Mesenchymal stem cell (in vitro differentiated cells and primary cell): Measurements from ENCODE around the gene MEX3D.
A peak's percentile ranks its signal among the peaks of the same experiment; 100 is the strongest.

ENCODE experiments used
- DNase-seq: peaks from one replicate; pipeline ENCODE4 v3.0.0-alpha.2; 2013
- H2AFZ ChIP-seq: one replicate; pipeline ENCODE4 v1.6.1; 2013; ENCODE audit warnings: low read depth, mild to moderate bottlenecking, control low read depth, inconsistent platforms, low read length, moderate library complexity
- H2AK5ac ChIP-seq: 2 replicates; pipeline ENCODE4 v1.6.1; 2013; ENCODE audit warnings: low read length, moderate library complexity, mild to moderate bottlenecking, inconsistent platforms; ENCODE audit not compliant: severe bottlenecking
- H2BK120ac ChIP-seq: one replicate; pipeline ENCODE4 v1.6.1; 2013; ENCODE audit warnings: low read depth, mild to moderate bottlenecking, inconsistent platforms, low read length, moderate library complexity
- H2BK12ac ChIP-seq, 2 experiments: one replicate each; pipeline ENCODE4 v1.6.1; 2013; ENCODE audit warnings: inconsistent platforms in 2 of 2, low read length in 2 of 2, mild to moderate bottlenecking in 2 of 2, moderate library complexity in 2 of 2, control low read depth in 1 of 2
- H2BK15ac ChIP-seq: one replicate; pipeline ENCODE4 v1.6.1; 2013; ENCODE audit warnings: mild to moderate bottlenecking, low read depth, inconsistent platforms; ENCODE audit not compliant: poor library complexity, severe bottlenecking
- H2BK5ac ChIP-seq: 2 replicates; pipeline ENCODE4 v1.6.1; 2013; ENCODE audit warnings: low read depth, mild to moderate bottlenecking, low read length, control low read depth, inconsistent platforms; ENCODE audit not compliant: poor library complexity, severe bottlenecking
- H3K14ac ChIP-seq, 2 experiments: one replicate each; pipeline ENCODE4 v1.6.1; 2013; ENCODE audit warnings: inconsistent platforms in 2 of 2, low read length in 2 of 2, control low read depth in 1 of 2, mild to moderate bottlenecking in 1 of 2, moderate library complexity in 1 of 2
- H3K18ac ChIP-seq, 2 experiments: one replicate each; pipeline ENCODE4 v1.6.1; 2013; ENCODE audit warnings: inconsistent platforms in 2 of 2, low read length in 2 of 2, control low read depth in 1 of 2, low read depth in 1 of 2, mild to moderate bottlenecking in 1 of 2
- H3K23ac ChIP-seq, 2 experiments: one replicate each; pipeline ENCODE4 v1.6.1; 2013; ENCODE audit warnings: inconsistent platforms in 2 of 2, low read length in 2 of 2, mild to moderate bottlenecking in 2 of 2, moderate library complexity in 2 of 2, control low read depth in 1 of 2
- H3K27ac ChIP-seq: 2 replicates; pipeline ENCODE4 v1.5.1; 2013; ENCODE audit warnings: mild to moderate bottlenecking, moderate library complexity, low read length, control low read depth, inconsistent platforms; ENCODE audit not compliant: poor library complexity, severe bottlenecking
- H3K27me3 ChIP-seq, 2 experiments: 2 replicates each; pipeline versions ENCODE4 v1.6.1 to v1.7.0; 2013; ENCODE audit warnings: low read length in 2 of 2, mild to moderate bottlenecking in 2 of 2, moderate library complexity in 2 of 2, control low read depth in 1 of 2, inconsistent platforms in 1 of 2; ENCODE audit not compliant: control insufficient read depth in 1 of 2, insufficient read depth in 1 of 2
- H3K36me3 ChIP-seq, 2 experiments: 2 replicates each; pipeline versions ENCODE4 v1.6.1 to v1.7.0; 2013; ENCODE audit warnings: low read length in 2 of 2, control low read depth in 1 of 2, inconsistent platforms in 1 of 2, low read depth in 1 of 2, mild to moderate bottlenecking in 1 of 2; ENCODE audit not compliant: insufficient read depth in 2 of 2, control insufficient read depth in 1 of 2
- H3K4ac ChIP-seq, 2 experiments: one replicate each; pipeline ENCODE4 v1.6.1; 2013; ENCODE audit warnings: inconsistent platforms in 2 of 2, low read length in 2 of 2, mild to moderate bottlenecking in 2 of 2, moderate library complexity in 2 of 2, control low read depth in 1 of 2, low read depth in 1 of 2
- H3K4me1 ChIP-seq: 2 replicates; pipeline ENCODE4 v1.6.1; 2013; ENCODE audit warnings: low read depth, low read length, control low read depth; ENCODE audit not compliant: control insufficient read depth, insufficient read depth
- H3K4me2 ChIP-seq: 2 replicates; pipeline ENCODE4 v1.6.1; 2013; ENCODE audit warnings: low read length, mild to moderate bottlenecking, inconsistent platforms; ENCODE audit not compliant: poor library complexity, severe bottlenecking
- H3K4me3 ChIP-seq, 2 experiments: 2 replicates each; pipeline versions ENCODE4 v1.5.1 to v1.7.0; 2013; ENCODE audit warnings: low read length in 2 of 2, mild to moderate bottlenecking in 2 of 2, control low read depth in 1 of 2, low read depth in 1 of 2; ENCODE audit not compliant: insufficient read depth in 1 of 2
- H3K79me1 ChIP-seq: replicated peaks from 2 replicates; pipeline ENCODE4 v1.6.1; 2013; ENCODE audit warnings: mild to moderate bottlenecking, control low read depth, low read length, inconsistent platforms; ENCODE audit not compliant: poor library complexity, severe bottlenecking
- H3K9ac ChIP-seq: 2 replicates; pipeline ENCODE4 v1.7.0; 2013; ENCODE audit warnings: mild to moderate bottlenecking, low read length, moderate library complexity
- H3K9me3 ChIP-seq: 2 replicates; pipeline ENCODE4 v1.7.0; 2013; ENCODE audit warnings: mild to moderate bottlenecking, low read length; ENCODE audit not compliant: control insufficient read depth
- H4K8ac ChIP-seq: one replicate; pipeline ENCODE4 v1.6.1; 2013; ENCODE audit warnings: inconsistent platforms, mild to moderate bottlenecking, low read length, moderate library complexity
- H4K91ac ChIP-seq: one replicate; pipeline ENCODE4 v1.6.1; 2013; ENCODE audit warnings: mild to moderate bottlenecking, low read length, inconsistent platforms
- whole genome bisulfite sequencing: methylation state at CpG from one replicate; pipeline ENCODE4 v1.1.7; 2013; ENCODE audit warnings: mixed read lengths; 5-methylcytosine and 5-hydroxymethylcytosine counted together

The MEX3D gene

GRCh38 chr19:1510442-1510806, 57.7 kb downstream of the MEX3D start:
- no peak overlapping the region for H3K4me3 ChIP-seq
- H4K8ac ChIP-seq, result no peak overlapping the region
- H3K18ac ChIP-seq, result no peak overlapping the region
- H2BK5ac ChIP-seq, result no peak overlapping the region
- DNase-seq, result no peak
- no peak overlapping the region for H3K23ac ChIP-seq
- H4K91ac ChIP-seq, result peak overlapping the region; percentile 57
- no peak overlapping the region for H3K9ac ChIP-seq
- H3K4me2 ChIP-seq, result no peak overlapping the region
- no peak overlapping the region for H3K4ac ChIP-seq
- no peak overlapping the region for H2BK15ac ChIP-seq
- no peaks in the 10 kb centered on the region for H3K9me3 ChIP-seq
- H2AK5ac ChIP-seq, result no peak overlapping the region
- peaks cover 0 to 42% of the 10 kb centered on the region in 2 experiments for H3K27me3 ChIP-seq
- H3K27ac ChIP-seq, result no peak overlapping the region
- H3K14ac ChIP-seq, result no peak overlapping the region
- no peak overlapping the region for H2AFZ ChIP-seq
- H2BK120ac ChIP-seq, result no peak overlapping the region
- peaks cover 8% of the 10 kb centered on the region for H3K79me1 ChIP-seq
- H3K36me3 ChIP-seq, result peaks cover 0 to 15% of the 10 kb centered on the region in 2 experiments
- H2BK12ac ChIP-seq, result no peak overlapping the region
- 53% methylated on average over 24 of the region's 25 CpGs for WGBS
- H3K4me1 ChIP-seq, result peaks cover 33% of the 10 kb centered on the region

- Histone ChIP-seq H2BK5ac (no peak overlapping the region), H2AFZ (no peak overlapping the region), H2AK5ac (no peak overlapping the region), H3K4ac (no peak overlapping the region), H3K4me2 (no peak overlapping the region), H3K27ac (no peak overlapping the region), H4K8ac (no peak overlapping the region), H3K4me1 (peaks cover 33% of the 10 kb centered on the region), H3K27me3 (peaks cover 0 to 42% of the 10 kb centered on the region in 2 experiments), H2BK12ac (peak overlapping the region in 1 of 2 experiments; percentile 38), H4K91ac (no peak overlapping the region), H3K18ac (no peak overlapping the region), H3K9me3 (no peaks in the 10 kb centered on the region), H3K14ac (no peak overlapping the region), H3K36me3 (peaks cover 0 to 15% of the 10 kb centered on the region in 2 experiments), H3K9ac (no peak overlapping the region), H3K23ac (no peak overlapping the region), H3K79me1 (peaks cover 8% of the 10 kb centered on the region), H3K4me3 (no peak overlapping the region), H2BK120ac (no peak overlapping the region), H2BK15ac (no peak overlapping the region)
- WGBS, result 79% methylated on average over 11 of the region's 11 CpGs
- no peak for DNase-seq
These were observed 58.3 kb downstream of the MEX3D start for GRCh38 chr19:1509602-1510441.

GRCh38 chr19:1508507-1508856, 59.6 kb downstream of the MEX3D start:
- no peak overlapping the region for H2AK5ac ChIP-seq
- H4K91ac ChIP-seq, result no peak overlapping the region
- no peak overlapping the region for H3K9ac ChIP-seq
- H3K36me3 ChIP-seq, result peaks cover 0 to 15% of the 10 kb centered on the region in 2 experiments
- peaks cover 9 to 44% of the 10 kb centered on the region in 2 experiments for H3K27me3 ChIP-seq
- no peak overlapping the region for H3K27ac ChIP-seq
- H3K4me2 ChIP-seq, result peak overlapping the region; percentile 29
- H2AFZ ChIP-seq, result no peak overlapping the region
- H3K23ac ChIP-seq, result peak overlapping the region in 1 of 2 experiments; percentile 61
- no peak for DNase-seq
- H2BK12ac ChIP-seq, result peak overlapping the region in 1 of 2 experiments; percentile 13
- peak overlapping the region in 1 of 2 experiments; percentile 89 for H3K18ac ChIP-seq
- no peaks in the 10 kb centered on the region for H3K9me3 ChIP-seq
- peaks cover 8% of the 10 kb centered on the region for H3K79me1 ChIP-seq
- peaks cover 28% of the 10 kb centered on the region for H3K4me1 ChIP-seq
- peak overlapping the region; percentile 16 to 61 for H3K4me3 ChIP-seq
- no peak overlapping the region for H2BK5ac ChIP-seq
- peak overlapping the region; percentile 8 for H4K8ac ChIP-seq
- no peak overlapping the region for H2BK120ac ChIP-seq
- peak overlapping the region in 1 of 2 experiments; percentile 29 for H3K4ac ChIP-seq
- 47% methylated on average over 10 of the region's 12 CpGs for WGBS
- H3K14ac ChIP-seq, result no peak overlapping the region
- no peak overlapping the region for H2BK15ac ChIP-seq

- DNase-seq, result peak; percentile 98
- Histone ChIP-seq H4K91ac (peak overlapping the region; percentile 8), H3K4me2 (peak overlapping the region; percentile 49), H3K27ac (peak overlapping the region; percentile 13), H3K9ac (peak overlapping the region; percentile 78), H3K9me3 (no peaks in the 10 kb centered on the region), H2BK12ac (peak overlapping the region in 1 of 2 experiments; percentile 82), H2AK5ac (no peak overlapping the region), H3K18ac (peak overlapping the region; percentile 6 to 96), H3K79me1 (peaks cover 8% of the 10 kb centered on the region), H3K14ac (peak overlapping the region in 1 of 2 experiments; percentile 91), H2AFZ (peak overlapping the region; percentile 91), H3K23ac (peak overlapping the region in 1 of 2 experiments; percentile 83), H2BK120ac (peak overlapping the region; percentile 45), H3K27me3 (peaks cover 13 to 49% of the 10 kb centered on the region in 2 experiments), H2BK15ac (no peak overlapping the region), H3K4me3 (peak overlapping the region; percentile 53 to 72), H3K4ac (peak overlapping the region in 1 of 2 experiments; percentile 81), H2BK5ac (no peak overlapping the region), H3K36me3 (peaks cover 0 to 15% of the 10 kb centered on the region in 2 experiments), H4K8ac (peak overlapping the region; percentile 79), H3K4me1 (peaks cover 31% of the 10 kb centered on the region)
- WGBS, result 1% methylated on average over 44 of the region's 46 CpGs
These were observed 60.2 kb downstream of the MEX3D start for GRCh38 chr19:1507763-1508506.
